HG02759 (cell line): Measurements from ENCODE around the gene MRPL12.

ENCODE experiments used
- ATAC-seq: cut with Tn5 transposase; IDR thresholded peaks from one replicate; pipeline ENCODE4 v1.9.1; 2021; ENCODE audit warnings: mild to moderate bottlenecking, moderate library complexity; ENCODE audit not compliant: unreplicated experiment

The MRPL12 gene

GRCh38 chr17:81715107-81715871, 12.1 kb downstream of the MRPL12 start:
- ATAC-seq: no peak

- no peak for ATAC-seq
These were observed 12.9 kb downstream of the MRPL12 start for GRCh38 chr17:81715872-81716673.

GRCh38 chr17:81716674-81716996, 13.5 kb downstream of the MRPL12 start:
- no peak for ATAC-seq

- ATAC-seq: no peak
These were observed 14.0 kb downstream of the MRPL12 start for GRCh38 chr17:81717049-81717765.

- no peak for ATAC-seq
These were observed 14.6 kb downstream of the MRPL12 start for GRCh38 chr17:81717766-81718089.

- no peak for ATAC-seq
These were observed 16.5 kb downstream of the MRPL12 start for GRCh38 chr17:81719410-81720266.

GRCh38 chr17:81720267-81721071, 17.3 kb downstream of the MRPL12 start:
- no peak for ATAC-seq

GRCh38 chr17:81722184-81723120, 19.3 kb downstream of the MRPL12 start:
- no peak for ATAC-seq

- no peak for ATAC-seq
These were observed 20.6 kb downstream of the MRPL12 start for GRCh38 chr17:81723651-81724209.

GRCh38 chr17:81725439-81725838, 22.3 kb downstream of the MRPL12 start:
- no peak for ATAC-seq

GRCh38 chr17:81726004-81726403, 22.8 kb downstream of the MRPL12 start:
- no peak for ATAC-seq

GRCh38 chr17:81727324-81728031, 24.3 kb downstream of the MRPL12 start:
- ATAC-seq: no peak

- ATAC-seq: no peak
These were observed 30.6 kb downstream of the MRPL12 start for GRCh38 chr17:81733507-81734404.

- ATAC-seq: no peak
These were observed 31.5 kb downstream of the MRPL12 start for GRCh38 chr17:81734405-81735263.

- ATAC-seq: no peak
These were observed 32.3 kb downstream of the MRPL12 start for GRCh38 chr17:81735264-81736102.
